Trophoblast cell (in vitro differentiated cells and primary cell): ENCODE data around the gene CTSF.

Source experiments
- DNase-seq, 2 donors: peaks; one replicate each; pipeline ENCODE4 v3.0.0-alpha.2; 2016
- H2AFZ ChIP-seq: 2 replicates; pipeline ENCODE4 v1.6.1; 2013; ENCODE audit warnings: low read length, moderate library complexity, mild to moderate bottlenecking; ENCODE audit not compliant: insufficient read depth, poor library complexity
- H2AK5ac ChIP-seq: 2 replicates; pipeline ENCODE4 v1.6.1; 2013; ENCODE audit warnings: mild to moderate bottlenecking, low read length
- H2BK120ac ChIP-seq: 2 replicates; pipeline ENCODE4 v1.6.1; 2013; ENCODE audit warnings: low read length, mild to moderate bottlenecking, moderate library complexity; ENCODE audit not compliant: insufficient read depth, poor library complexity
- H2BK12ac ChIP-seq: 2 replicates; pipeline ENCODE4 v1.6.1; 2013; ENCODE audit warnings: mild to moderate bottlenecking, low read length, moderate library complexity
- H2BK5ac ChIP-seq: 2 replicates; pipeline ENCODE4 v1.6.1; 2013; ENCODE audit warnings: low read length, low read depth, moderate library complexity, mild to moderate bottlenecking; ENCODE audit not compliant: poor library complexity
- H3K14ac ChIP-seq: 2 replicates; pipeline ENCODE4 v1.6.1; 2013; ENCODE audit warnings: mild to moderate bottlenecking, low read length
- H3K18ac ChIP-seq: 2 replicates; pipeline ENCODE4 v1.6.1; 2013; ENCODE audit warnings: mild to moderate bottlenecking, low read length
- H3K23ac ChIP-seq: 2 replicates; pipeline ENCODE4 v1.6.1; 2013; ENCODE audit warnings: low read length
- H3K27ac ChIP-seq: 2 replicates; pipeline ENCODE4 v1.5.1; 2013; ENCODE audit warnings: low read depth, mild to moderate bottlenecking, inconsistent platforms, low read length, moderate library complexity
- H3K27me3 ChIP-seq: 2 replicates; pipeline ENCODE4 v1.6.1; 2013; ENCODE audit warnings: inconsistent platforms, mild to moderate bottlenecking, low read length, moderate library complexity; ENCODE audit not compliant: insufficient read depth
- H3K36me3 ChIP-seq, 2 experiments: 1 replicate in 1 of 2; 2 replicates in 1 of 2; pipeline ENCODE4 v1.6.1; 2013; ENCODE audit warnings: low read length in 2 of 2, mild to moderate bottlenecking in 2 of 2, moderate library complexity in 1 of 2; ENCODE audit not compliant: insufficient read depth in 2 of 2, control insufficient read depth in 1 of 2
- H3K4ac ChIP-seq: 2 replicates; pipeline ENCODE4 v1.6.1; 2013; ENCODE audit warnings: low read depth, mild to moderate bottlenecking, low read length, moderate library complexity
- H3K4me1 ChIP-seq, 2 experiments: 1 replicate in 1 of 2; 2 replicates in 1 of 2; pipeline ENCODE4 v1.6.1; 2013; ENCODE audit warnings: low read length in 2 of 2, mild to moderate bottlenecking in 2 of 2, moderate library complexity in 1 of 2; ENCODE audit not compliant: insufficient read depth in 2 of 2, control insufficient read depth in 1 of 2
- H3K4me2 ChIP-seq: 2 replicates; pipeline ENCODE4 v1.6.1; 2013; ENCODE audit warnings: inconsistent platforms, mild to moderate bottlenecking, low read length, moderate library complexity
- H3K4me3 ChIP-seq: 2 replicates; pipeline ENCODE4 v1.5.1; 2013; ENCODE audit warnings: mild to moderate bottlenecking, low read depth, low read length, inconsistent platforms
- H3K79me1 ChIP-seq: one replicate; pipeline ENCODE4 v1.6.1; 2013; ENCODE audit warnings: low read length
- H3K79me2 ChIP-seq: 2 replicates; pipeline ENCODE4 v1.6.1; 2013; ENCODE audit warnings: low read length, mild to moderate bottlenecking; ENCODE audit not compliant: control insufficient read depth, insufficient read depth, poor library complexity
- H3K9ac ChIP-seq: 2 replicates; pipeline ENCODE4 v1.6.1; 2013; ENCODE audit warnings: mild to moderate bottlenecking, low read length
- H3K9me3 ChIP-seq: 2 replicates; pipeline ENCODE4 v1.6.1; 2013; ENCODE audit warnings: low read depth, mild to moderate bottlenecking, control low read depth, inconsistent platforms, low read length; ENCODE audit not compliant: insufficient read depth
- H4K12ac ChIP-seq: 2 replicates; pipeline ENCODE4 v1.6.1; 2013; ENCODE audit warnings: low read depth, mild to moderate bottlenecking, low read length, moderate library complexity
- H4K8ac ChIP-seq: 2 replicates; pipeline ENCODE4 v1.6.1; 2013; ENCODE audit warnings: low read depth, mild to moderate bottlenecking, low read length, moderate library complexity
- H4K91ac ChIP-seq: one replicate; pipeline ENCODE4 v1.6.1; 2013; ENCODE audit warnings: low read depth, mild to moderate bottlenecking, low read length, moderate library complexity
- WGBS: extraction: QIAGEN DNeasy Blood & Tissue Kit; methylation state at CpG from one replicate; pipeline ENCODE4 v1.1.7; 2013; ENCODE audit warnings: missing lambda C conversion rate; ENCODE audit not compliant: insufficient read length, insufficient coverage; ENCODE audit errors: extremely low coverage; 5-methylcytosine and 5-hydroxymethylcytosine counted together

The CTSF gene

DNA sequence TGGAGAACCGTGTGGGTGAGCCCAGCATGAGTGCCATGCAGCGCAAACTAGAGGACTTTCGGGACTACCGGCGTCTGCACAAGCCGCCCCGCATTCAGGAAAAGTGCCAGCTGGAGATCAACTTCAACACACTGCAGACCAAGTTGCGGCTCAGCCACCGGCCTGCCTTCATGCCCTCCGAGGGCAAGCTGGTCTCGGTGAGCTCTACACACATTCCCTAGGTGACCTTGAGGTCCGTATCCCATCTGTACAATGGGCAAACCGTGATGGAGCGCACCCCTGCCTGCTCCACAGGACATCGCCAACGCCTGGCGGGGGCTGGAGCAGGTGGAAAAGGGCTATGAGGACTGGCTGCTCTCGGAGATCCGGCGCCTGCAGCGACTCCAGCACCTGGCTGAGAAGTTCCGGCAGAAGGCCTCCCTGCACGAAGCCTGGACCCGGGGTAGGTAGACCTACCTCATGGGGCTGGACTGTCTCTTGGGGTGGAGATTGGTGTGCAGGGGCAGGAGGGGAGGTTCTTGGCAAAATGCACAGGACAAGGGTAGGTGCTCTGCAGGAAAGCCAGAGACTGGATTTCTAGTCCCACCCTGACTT is 10.6 kb downstream of the CTSF start:
- no peak for DNase-seq
- no peaks in the 10 kb centered on the region for H3K4me1 ChIP-seq
- no peaks in the 10 kb centered on the region for H3K79me1 ChIP-seq
- no peak overlapping the region for H3K4ac ChIP-seq
- WGBS: no CpG with 5 or more reads among the region's 24 CpGs
- H3K23ac ChIP-seq: no peak overlapping the region
- no peak overlapping the region for H2AFZ ChIP-seq
- H4K8ac ChIP-seq: no peak overlapping the region
- no peak overlapping the region for H2BK12ac ChIP-seq
- no peak overlapping the region for H2BK5ac ChIP-seq
- no peak overlapping the region for H3K9ac ChIP-seq
- no peaks in the 10 kb centered on the region for H3K27me3 ChIP-seq
- no peak overlapping the region for H3K4me3 ChIP-seq
- no peaks in the 10 kb centered on the region for H3K79me2 ChIP-seq
- H2BK120ac ChIP-seq: no peak overlapping the region
- no peak overlapping the region for H3K14ac ChIP-seq
- no peak overlapping the region for H2AK5ac ChIP-seq
- H3K4me2 ChIP-seq: no peak overlapping the region
- peaks cover 4% of the 10 kb centered on the region for H3K9me3 ChIP-seq
- H4K12ac ChIP-seq: no peak overlapping the region
- H3K18ac ChIP-seq: no peak overlapping the region
- no peak overlapping the region for H3K27ac ChIP-seq
- no peaks in the 10 kb centered on the region for H3K36me3 ChIP-seq
- H4K91ac ChIP-seq: no peak overlapping the region

DNA sequence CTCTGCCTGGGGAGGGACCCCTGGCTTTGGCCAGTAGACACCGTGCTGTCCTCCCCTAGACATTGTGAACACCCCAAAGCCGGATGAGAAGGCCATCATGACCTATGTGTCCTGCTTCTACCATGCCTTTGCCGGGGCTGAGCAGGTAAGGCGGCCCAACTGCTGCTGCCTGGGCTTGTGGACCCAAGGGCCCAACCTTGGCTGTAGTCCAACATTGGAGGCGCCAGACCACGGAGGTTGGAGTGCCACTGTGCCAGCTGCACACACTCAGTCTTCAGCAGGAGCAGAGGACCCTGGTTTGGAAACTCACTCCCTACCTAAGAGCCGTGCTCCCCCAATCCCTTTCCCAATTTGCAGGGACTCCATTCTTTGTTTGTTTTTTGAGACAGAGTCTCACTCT is 12.3 kb downstream of the CTSF start:
- Histone ChIP-seq H3K9ac (no peak overlapping the region), H3K4me2 (no peak overlapping the region), H3K27ac (no peak overlapping the region), H3K9me3 (peaks cover 4% of the 10 kb centered on the region), H2BK120ac (no peak overlapping the region), H4K91ac (no peak overlapping the region), H3K18ac (no peak overlapping the region), H4K8ac (no peak overlapping the region), H3K79me2 (no peaks in the 10 kb centered on the region), H3K4me3 (no peak overlapping the region), H2AK5ac (no peak overlapping the region), H3K79me1 (no peaks in the 10 kb centered on the region), H2BK12ac (no peak overlapping the region), H3K36me3 (no peaks in the 10 kb centered on the region), H3K23ac (no peak overlapping the region), H2AFZ (no peak overlapping the region), H3K4me1 (no peaks in the 10 kb centered on the region), H3K14ac (no peak overlapping the region), H3K27me3 (no peaks in the 10 kb centered on the region), H2BK5ac (no peak overlapping the region), H4K12ac (no peak overlapping the region), H3K4ac (no peak overlapping the region)
- WGBS: no CpG with 5 or more reads among the region's 7 CpGs
- no peak for DNase-seq

DNA sequence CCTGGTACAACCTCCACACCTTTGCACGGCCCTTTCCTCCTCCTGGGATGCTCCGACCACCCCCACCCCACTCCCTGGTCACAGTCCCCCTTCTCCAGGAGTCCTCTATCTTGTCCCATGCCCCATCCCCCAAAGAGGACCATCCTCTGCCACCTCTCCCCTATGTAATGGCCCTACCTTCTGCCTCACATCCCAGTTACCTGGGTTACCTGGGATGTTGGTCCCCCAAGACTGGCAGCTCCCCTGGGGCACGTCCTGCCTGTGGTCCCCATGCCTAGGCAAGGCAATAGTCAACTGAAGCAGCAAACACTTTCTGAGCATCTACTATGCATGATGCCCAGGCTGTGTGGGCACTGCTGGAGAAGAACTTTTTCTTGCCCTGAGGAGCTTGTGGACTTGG is 13.0 kb downstream of the CTSF start:
- no peak overlapping the region for H3K18ac ChIP-seq
- no peak overlapping the region for H2BK120ac ChIP-seq
- no peak overlapping the region for H3K4me3 ChIP-seq
- no CpG with 5 or more reads among the region's 3 CpGs for WGBS
- no peak overlapping the region for H2BK5ac ChIP-seq
- H3K9me3 ChIP-seq: peaks cover 4% of the 10 kb centered on the region
- H3K14ac ChIP-seq: no peak overlapping the region
- H3K9ac ChIP-seq: no peak overlapping the region
- no peaks in the 10 kb centered on the region for H3K79me1 ChIP-seq
- no peak overlapping the region for H2BK12ac ChIP-seq
- no peaks in the 10 kb centered on the region for H3K36me3 ChIP-seq
- H3K27ac ChIP-seq: no peak overlapping the region
- H2AK5ac ChIP-seq: no peak overlapping the region
- H3K23ac ChIP-seq: no peak overlapping the region
- no peak overlapping the region for H4K12ac ChIP-seq
- no peaks in the 10 kb centered on the region for H3K4me1 ChIP-seq
- H3K4ac ChIP-seq: no peak overlapping the region
- H3K27me3 ChIP-seq: no peaks in the 10 kb centered on the region
- no peak overlapping the region for H3K4me2 ChIP-seq
- H4K91ac ChIP-seq: no peak overlapping the region
- no peaks in the 10 kb centered on the region for H3K79me2 ChIP-seq
- no peak overlapping the region for H2AFZ ChIP-seq
- no peak overlapping the region for H4K8ac ChIP-seq
- no peak for DNase-seq

DNA sequence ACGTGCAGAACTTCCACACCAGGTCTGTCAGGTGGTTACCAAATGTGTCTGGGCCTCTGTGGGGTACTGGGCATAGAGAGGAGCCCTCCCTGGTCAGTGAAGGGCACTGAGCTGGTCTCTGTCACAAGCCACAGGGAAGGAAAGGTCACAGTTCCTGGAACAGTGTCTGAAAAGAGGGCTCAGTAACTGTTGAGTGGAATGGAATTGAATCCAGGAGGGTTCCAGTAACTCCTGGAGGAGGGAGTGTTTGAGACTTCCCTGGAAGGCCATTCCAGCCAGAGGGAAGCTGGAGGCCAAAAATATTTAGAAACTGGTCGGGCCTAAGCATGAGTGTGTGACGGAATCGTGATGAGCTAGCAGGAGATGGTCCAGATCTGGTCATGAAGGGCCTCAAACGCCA is 13.8 kb downstream of the CTSF start:
- H3K4me2 ChIP-seq: no peak overlapping the region
- H3K18ac ChIP-seq: no peak overlapping the region
- no peak overlapping the region for H3K4ac ChIP-seq
- H3K27ac ChIP-seq: no peak overlapping the region
- H3K23ac ChIP-seq: no peak overlapping the region
- no peak overlapping the region for H2BK120ac ChIP-seq
- no peaks in the 10 kb centered on the region for H3K79me1 ChIP-seq
- H3K14ac ChIP-seq: no peak overlapping the region
- H2BK12ac ChIP-seq: no peak overlapping the region
- no peak for DNase-seq
- H4K12ac ChIP-seq: no peak overlapping the region
- no peak overlapping the region for H4K91ac ChIP-seq
- no peak overlapping the region for H4K8ac ChIP-seq
- H3K4me1 ChIP-seq: no peaks in the 10 kb centered on the region
- H3K27me3 ChIP-seq: no peaks in the 10 kb centered on the region
- no peaks in the 10 kb centered on the region for H3K79me2 ChIP-seq
- no CpG with 5 or more reads among the region's 5 CpGs for WGBS
- no peak overlapping the region for H2AFZ ChIP-seq
- H2BK5ac ChIP-seq: no peak overlapping the region
- H2AK5ac ChIP-seq: no peak overlapping the region
- H3K36me3 ChIP-seq: no peaks in the 10 kb centered on the region
- peaks cover 4% of the 10 kb centered on the region for H3K9me3 ChIP-seq
- no peak overlapping the region for H3K9ac ChIP-seq
- H3K4me3 ChIP-seq: no peak overlapping the region
